Central memory CD8-positive, alpha-beta T cell (primary cell): ENCODE measurements around the gene TRIM41.
A peak's percentile ranks its signal among the peaks of the same experiment; 100 is the strongest.
"Not testable (repeated sequence)": the region's sequence is repeated elsewhere in the genome, so short reads cannot be mapped to it uniquely, and the experiment has no call there.

ENCODE experiments used
- ATAC-seq: fragments of 150-1000 bp; cut with Tn5 transposase; replicated peaks from 2 replicates; pipeline ENCODE4 v1.10.0; 2022; ENCODE audit warnings: mild to moderate bottlenecking, moderate FRiP score, moderate number of reproducible peaks; ENCODE audit not compliant: poor library complexity, severe bottlenecking; ENCODE audit errors: extremely low read depth
- DNase-seq, 2 donors: peaks; one replicate each; pipeline ENCODE4 v3.0.0; 2021; ENCODE audit warnings: low spot score in 2 of 2
- H3K27ac Mint-ChIP-seq: one replicate; pipeline ENCODE4 v1.8.0; 2022; ENCODE audit warnings: low read depth, mild to moderate bottlenecking, moderate library complexity, mixed read lengths
- H3K27me3 Mint-ChIP-seq: one replicate; pipeline ENCODE4 v1.8.0; 2022; ENCODE audit warnings: mixed read lengths
- H3K36me3 Mint-ChIP-seq: one replicate; pipeline ENCODE4 v1.8.0; 2022; ENCODE audit warnings: mild to moderate bottlenecking, moderate library complexity, mixed read lengths; ENCODE audit not compliant: insufficient read depth
- H3K4me1 Mint-ChIP-seq: one replicate; pipeline ENCODE4 v1.8.0; 2022; ENCODE audit warnings: mixed read lengths
- H3K4me3 Mint-ChIP-seq: one replicate; pipeline ENCODE4 v1.8.0; 2022; ENCODE audit warnings: mild to moderate bottlenecking, moderate library complexity, mixed read lengths
- H3K9me3 Mint-ChIP-seq: one replicate; pipeline ENCODE4 v1.8.0; 2022; ENCODE audit warnings: mixed read lengths

TRIM41 gene

GRCh38 chr5:181223058-181223728 is at the start of gene TRIM41:
Gene TRIM41, plus strand, starts transcription at chr5:181223281. Its CDS starts 719 bp downstream, at chr5:181224000.
- peaks cover 56% of the 10 kb centered on the region for H3K36me3 Mint-ChIP-seq
- H3K27ac Mint-ChIP-seq = peak within 1 kb of the TSS; percentile 93
- peak; percentile 92 to 96 for DNase-seq
- peaks cover 10% of the 10 kb centered on the region for H3K27me3 Mint-ChIP-seq
- H3K4me3 Mint-ChIP-seq = peak within 1 kb of the TSS; percentile 90
- peaks cover 6% of the 10 kb centered on the region for H3K9me3 Mint-ChIP-seq
- peaks cover 63% of the 10 kb centered on the region for H3K4me1 Mint-ChIP-seq
- ATAC-seq = peak; percentile 68

- Mint-ChIP-seq H3K36me3 (peaks cover 22% of the 10 kb centered on the region), H3K27ac (peak overlapping the region; percentile 85), H3K9me3 (no peaks in the 10 kb centered on the region), H3K4me1 (peaks cover 31% of the 10 kb centered on the region), H3K4me3 (peak overlapping the region; percentile 82), H3K27me3 (peaks cover 19% of the 10 kb centered on the region)
- DNase-seq (peak; percentile 39 to 67), ATAC-seq (peak; percentile 83)
Observed at GRCh38 chr5:181173420-181174342, 49.4 kb upstream of the TRIM41 start.

GRCh38 chr5:181176254-181176952 is 46.7 kb upstream of the TRIM41 start:
- no peak overlapping the region for H3K27ac Mint-ChIP-seq
- no peak overlapping the region for H3K4me3 Mint-ChIP-seq
- DNase-seq (no peak), ATAC-seq (no peak)
- no peaks in the 10 kb centered on the region for H3K9me3 Mint-ChIP-seq
- peaks cover 13% of the 10 kb centered on the region for H3K4me1 Mint-ChIP-seq
- peaks cover 7% of the 10 kb centered on the region for H3K36me3 Mint-ChIP-seq
- H3K27me3 Mint-ChIP-seq = no peaks in the 10 kb centered on the region

GRCh38 chr5:181177559-181177958 is 45.5 kb upstream of the TRIM41 start:
- DNase-seq, H3K27me3 Mint-ChIP-seq, H3K27ac Mint-ChIP-seq, H3K9me3 Mint-ChIP-seq, H3K4me3 Mint-ChIP-seq, ATAC-seq, H3K36me3 Mint-ChIP-seq: not testable (repeated sequence)
- peaks cover 19% of the 10 kb centered on the region for H3K4me1 Mint-ChIP-seq

- peak in 1 of 2 donors; percentile 49 for DNase-seq
- H3K27me3 Mint-ChIP-seq = no peaks in the 10 kb centered on the region
- H3K36me3 Mint-ChIP-seq = peaks cover 8% of the 10 kb centered on the region
- H3K4me3 Mint-ChIP-seq = peak overlapping the region; percentile 23
- H3K4me1 Mint-ChIP-seq = peaks cover 20% of the 10 kb centered on the region
- no peak overlapping the region for H3K27ac Mint-ChIP-seq
- no peaks in the 10 kb centered on the region for H3K9me3 Mint-ChIP-seq
- peak; percentile 72 for ATAC-seq
Observed at GRCh38 chr5:181181650-181182565, 41.2 kb upstream of the TRIM41 start.

- peaks cover 16% of the 10 kb centered on the region for H3K36me3 Mint-ChIP-seq
- DNase-seq (no peak), ATAC-seq (no peak)
- peak overlapping the region; percentile 67 for H3K4me3 Mint-ChIP-seq
- H3K4me1 Mint-ChIP-seq = peaks cover 22% of the 10 kb centered on the region
- no peaks in the 10 kb centered on the region for H3K27me3 Mint-ChIP-seq
- no peaks in the 10 kb centered on the region for H3K9me3 Mint-ChIP-seq
- H3K27ac Mint-ChIP-seq = peak overlapping the region; percentile 68
Observed at GRCh38 chr5:181182651-181183050, 40.4 kb upstream of the TRIM41 start.

GRCh38 chr5:181184845-181185216 is 38.2 kb upstream of the TRIM41 start:
- DNase-seq = no peak
- Mint-ChIP-seq H3K9me3 (no peaks in the 10 kb centered on the region), H3K4me3 (peak overlapping the region; percentile 81), H3K36me3 (peaks cover 38% of the 10 kb centered on the region), H3K27ac (peak overlapping the region; percentile 89), H3K4me1 (peaks cover 42% of the 10 kb centered on the region), H3K27me3 (peaks cover 8% of the 10 kb centered on the region)
- no peak for ATAC-seq

- H3K36me3 Mint-ChIP-seq = peaks cover 45% of the 10 kb centered on the region
- ATAC-seq (no peak), DNase-seq (no peak)
Observed at GRCh38 chr5:181185560-181185959, 37.5 kb upstream of the TRIM41 start.

GRCh38 chr5:181186022-181186421 is 37.1 kb upstream of the TRIM41 start:
- Mint-ChIP-seq H3K27ac (no peak overlapping the region), H3K4me1 (peaks cover 50% of the 10 kb centered on the region)
- no peak for ATAC-seq

More at GRCh38 chr5:181185560-181185959, 37.5 kb upstream of the TRIM41 start:
- Mint-ChIP-seq H3K27ac (no peak overlapping the region), H3K4me1 (peaks cover 49% of the 10 kb centered on the region), H3K27me3 (peaks cover 8% of the 10 kb centered on the region), H3K4me3 (no peak overlapping the region), H3K9me3 (no peaks in the 10 kb centered on the region)

GRCh38 chr5:181186986-181187499 is 36.0 kb upstream of the TRIM41 start:
- peak overlapping the region; percentile 100 for H3K27ac Mint-ChIP-seq
- H3K4me3 Mint-ChIP-seq = peak overlapping the region; percentile 99
- H3K36me3 Mint-ChIP-seq = peaks cover 60% of the 10 kb centered on the region
- no peak for DNase-seq
- peaks cover 5% of the 10 kb centered on the region for H3K9me3 Mint-ChIP-seq
- peaks cover 56% of the 10 kb centered on the region for H3K4me1 Mint-ChIP-seq
- no peak for ATAC-seq
- H3K27me3 Mint-ChIP-seq = peaks cover 14% of the 10 kb centered on the region

More at GRCh38 chr5:181186022-181186421, 37.1 kb upstream of the TRIM41 start:
- H3K9me3 Mint-ChIP-seq = peaks cover under 1% of the 10 kb centered on the region
- DNase-seq = no peak
- H3K4me3 Mint-ChIP-seq = no peak overlapping the region
- peaks cover 8% of the 10 kb centered on the region for H3K27me3 Mint-ChIP-seq
- H3K36me3 Mint-ChIP-seq = peaks cover 50% of the 10 kb centered on the region

GRCh38 chr5:181187500-181188213 is 35.4 kb upstream of the TRIM41 start:
- Mint-ChIP-seq H3K27me3 (peaks cover 14% of the 10 kb centered on the region), H3K4me1 (peaks cover 59% of the 10 kb centered on the region), H3K4me3 (peak overlapping the region; percentile 99), H3K27ac (peak overlapping the region; percentile 100), H3K36me3 (peaks cover 66% of the 10 kb centered on the region), H3K9me3 (peaks cover 5% of the 10 kb centered on the region)
- ATAC-seq (no peak), DNase-seq (peak; percentile 43 to 59)
